ENCODE data around the gene SETD9.

The SETD9 gene

DNA sequence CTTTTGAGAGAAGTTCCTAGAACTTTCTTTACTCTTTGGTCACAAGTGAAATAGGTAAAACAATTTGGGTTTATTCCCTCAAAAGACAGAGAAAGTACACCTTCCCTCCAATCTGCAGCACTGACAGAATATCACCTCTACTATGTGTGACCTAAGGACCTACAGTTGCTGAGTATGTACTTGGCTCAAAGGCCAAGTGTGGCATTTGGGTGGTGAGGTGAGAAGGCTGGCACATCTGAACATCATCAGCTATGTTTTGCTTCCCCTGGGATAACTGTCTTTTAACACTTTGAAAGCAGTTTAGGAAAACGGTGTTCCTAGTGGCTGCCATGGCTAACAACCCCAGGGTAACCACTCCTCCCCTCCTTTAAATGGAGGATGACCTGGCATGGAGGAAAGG, 24.9 kb downstream of the SETD9 start:
- DNase-seq (ENCODE audit: low read depth), result no peak

DNA sequence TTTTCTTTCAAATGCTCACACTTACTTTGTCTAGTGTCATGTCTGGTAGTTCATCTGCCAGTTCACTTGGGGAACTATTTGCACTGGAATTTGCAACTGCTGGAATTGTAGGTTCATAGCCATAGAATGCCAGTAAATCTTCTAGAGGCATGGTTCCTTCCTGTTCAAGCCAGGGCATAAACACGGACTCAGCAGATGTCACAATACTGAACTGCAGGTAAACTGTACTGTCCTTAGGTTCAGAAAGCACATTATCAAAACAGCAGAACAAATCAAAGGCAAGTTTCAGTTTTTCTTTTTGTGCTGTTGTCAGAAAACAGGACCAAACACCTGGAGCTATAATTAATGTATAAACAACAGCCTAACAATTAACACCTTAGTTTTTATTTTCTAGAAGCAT, 29.5 kb downstream of the SETD9 start:
- no peak for DNase-seq (ENCODE audit: low read depth)

DNA sequence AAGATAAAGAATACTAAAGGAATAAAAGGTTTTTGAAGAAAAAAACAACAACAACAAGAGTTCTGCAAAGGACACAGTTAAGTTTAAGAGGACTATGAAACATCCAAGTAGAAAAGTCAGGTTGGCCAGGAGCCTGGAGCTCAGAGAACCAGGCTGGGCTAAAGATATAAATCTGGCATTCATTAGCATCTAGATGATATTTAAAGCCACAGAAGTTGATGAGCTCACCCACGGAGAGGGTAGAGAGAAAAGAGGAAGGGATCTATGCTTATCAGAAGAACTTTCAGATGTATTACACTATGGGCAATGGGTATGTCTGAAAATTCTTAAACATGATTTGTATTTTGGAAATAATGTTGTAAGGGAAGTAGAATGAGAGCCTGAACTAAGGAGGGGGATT, 32.6 kb downstream of the SETD9 start:
- DNase-seq (ENCODE audit: low read depth), result no peak

DNA sequence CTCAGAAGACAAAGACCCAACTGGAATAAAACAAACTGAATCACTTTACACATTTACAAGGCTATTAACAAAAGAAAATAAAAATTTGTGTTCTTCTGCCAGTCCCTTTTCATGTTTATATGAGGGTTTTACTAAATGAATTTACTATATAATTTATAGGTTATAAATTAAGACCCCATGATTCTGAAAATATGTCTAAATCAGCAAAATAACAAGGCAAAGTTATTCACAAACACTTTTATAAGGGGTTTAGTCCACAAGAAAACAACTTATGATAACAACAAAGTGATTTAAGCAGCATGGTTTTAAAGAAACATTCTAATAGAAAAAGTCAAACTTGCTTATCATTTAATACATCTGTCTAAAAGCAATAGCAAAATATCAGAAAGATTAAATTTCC, 37.7 kb downstream of the SETD9 start:
- DNase-seq (ENCODE audit: low read depth), result no peak

DNA sequence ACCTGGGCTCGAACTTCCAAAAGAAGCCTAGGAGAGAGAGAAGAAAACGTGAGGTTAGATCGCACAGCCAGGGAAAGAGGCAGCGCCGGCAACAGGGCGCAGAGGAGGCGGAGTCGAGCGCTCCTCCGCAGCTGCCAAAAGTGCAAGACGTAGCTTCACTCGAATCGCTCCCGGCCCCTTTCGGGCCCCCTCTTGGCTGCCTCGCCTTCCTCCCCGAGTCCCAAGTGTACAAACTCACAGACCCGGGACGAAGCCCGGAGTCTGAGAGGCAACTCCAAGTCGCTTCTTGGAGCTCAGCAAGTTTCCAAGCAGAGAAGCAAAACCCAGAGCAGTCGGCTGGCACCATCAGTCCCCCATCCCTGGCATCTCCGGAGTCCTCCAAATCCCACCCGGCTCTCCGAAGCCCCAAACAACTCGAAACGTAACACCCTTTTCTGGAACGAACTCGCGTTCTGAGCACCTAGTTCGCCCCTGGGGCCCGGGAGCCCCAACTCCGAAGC, 41.3 kb downstream of the SETD9 start:
- peak; percentile 75 for DNase-seq (ENCODE audit: low read depth)

DNA sequence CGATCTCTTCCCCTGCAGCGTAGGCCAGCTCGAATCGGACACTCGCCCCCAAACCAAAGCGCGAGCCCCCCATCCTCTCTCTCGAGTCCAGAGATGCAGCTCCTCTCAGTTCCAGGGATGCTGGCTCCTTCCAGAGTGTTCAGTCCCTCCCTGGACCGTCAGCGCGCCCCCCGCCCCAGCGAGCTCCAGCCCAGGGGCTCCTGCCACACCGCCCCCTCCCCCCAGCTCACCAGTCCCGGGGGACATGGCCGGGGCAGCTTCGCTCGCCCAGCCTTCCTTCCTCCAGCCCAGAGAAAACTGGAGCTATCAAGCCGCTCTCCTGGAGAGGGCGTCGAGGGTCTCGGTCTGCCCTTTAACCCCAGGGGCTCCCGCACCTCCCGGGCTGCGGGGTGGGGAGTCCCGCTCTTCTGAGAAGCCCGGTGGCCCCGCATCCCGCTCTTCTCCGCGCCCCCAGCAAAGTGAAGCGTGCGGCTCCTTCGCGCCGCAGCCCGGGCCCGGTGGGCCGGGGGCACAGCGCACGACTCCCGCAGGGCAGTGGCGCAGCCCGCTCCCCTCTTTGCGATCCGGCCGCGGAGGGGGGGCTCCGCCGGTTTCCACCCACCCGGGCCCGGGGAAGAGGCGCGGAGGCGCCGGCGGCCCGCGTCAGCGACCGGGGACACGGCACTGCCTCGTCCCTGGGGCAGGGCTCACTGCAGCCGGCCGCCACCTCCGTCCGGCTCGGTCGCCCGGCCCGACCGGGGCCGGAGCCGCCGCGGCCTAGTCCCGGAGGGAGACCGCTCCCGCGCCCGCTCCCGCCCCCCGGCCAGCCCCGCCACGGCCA, 41.9 kb downstream of the SETD9 start:
- DNase-seq (ENCODE audit: low read depth), result peak; percentile 34

DNA sequence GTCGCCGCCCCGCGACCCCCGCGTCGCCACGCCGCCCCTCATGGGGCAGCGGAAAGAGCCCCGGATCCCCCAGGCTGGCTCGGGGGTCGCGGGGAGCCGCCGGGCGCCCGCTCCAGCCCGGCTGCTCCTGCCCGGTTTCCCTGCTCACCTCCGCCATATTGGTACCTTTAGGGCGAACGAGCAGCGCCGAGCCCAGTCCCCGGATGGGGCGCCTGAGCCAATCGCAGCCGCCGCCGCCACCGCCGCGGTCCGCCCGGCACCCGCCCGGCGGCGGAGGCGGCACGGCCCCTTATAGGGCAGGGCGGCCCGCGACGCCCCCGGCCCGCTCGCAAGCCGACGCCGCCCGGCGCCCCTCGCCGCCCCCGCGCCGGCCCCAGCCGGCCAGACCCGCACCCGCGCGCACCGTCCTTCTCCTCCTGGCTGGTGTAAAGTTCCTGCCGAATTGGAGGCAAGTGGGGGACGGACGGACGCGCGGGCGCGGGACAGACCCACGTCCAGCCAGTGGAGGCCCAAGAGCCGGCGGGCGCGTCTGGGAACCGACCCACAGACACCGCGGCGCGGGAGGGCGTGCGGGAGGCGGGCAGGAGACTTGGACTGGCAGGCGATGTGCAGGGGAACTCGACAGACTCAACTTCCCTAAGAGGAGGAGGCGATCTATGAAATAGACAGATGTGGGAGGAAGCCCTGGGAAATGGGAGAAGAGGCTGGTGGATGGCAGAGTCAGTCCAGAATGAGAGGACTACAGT, 42.7 kb downstream of the SETD9 start, which contains the start of gene MIER3:
Gene MIER3, minus strand, starts transcription at position 178 of the 746 bp plus-strand sequence. Its CDS starts 21 bp downstream, at position 157.
- DNase-seq (ENCODE audit: low read depth), result peak; percentile 85

DNA sequence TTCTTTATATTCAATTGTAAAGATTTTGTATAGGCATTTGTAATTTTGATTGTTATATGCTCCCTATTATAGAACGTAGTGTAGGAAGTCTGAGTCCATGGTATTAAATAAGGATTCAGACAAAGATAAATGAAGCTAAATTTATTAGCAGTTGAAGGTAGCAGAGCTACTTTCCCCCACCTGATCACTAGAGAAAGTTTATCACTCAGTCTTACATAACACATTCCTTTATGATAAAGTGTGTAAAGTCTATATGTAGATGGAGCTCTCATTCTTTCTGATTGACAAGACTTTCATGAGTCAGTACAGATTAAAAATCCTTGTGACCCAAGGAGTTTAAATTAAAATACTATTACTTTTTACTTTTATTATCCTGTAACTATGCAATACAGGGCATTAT, 44.9 kb downstream of the SETD9 start:
- no peak for DNase-seq (ENCODE audit: low read depth)

DNA sequence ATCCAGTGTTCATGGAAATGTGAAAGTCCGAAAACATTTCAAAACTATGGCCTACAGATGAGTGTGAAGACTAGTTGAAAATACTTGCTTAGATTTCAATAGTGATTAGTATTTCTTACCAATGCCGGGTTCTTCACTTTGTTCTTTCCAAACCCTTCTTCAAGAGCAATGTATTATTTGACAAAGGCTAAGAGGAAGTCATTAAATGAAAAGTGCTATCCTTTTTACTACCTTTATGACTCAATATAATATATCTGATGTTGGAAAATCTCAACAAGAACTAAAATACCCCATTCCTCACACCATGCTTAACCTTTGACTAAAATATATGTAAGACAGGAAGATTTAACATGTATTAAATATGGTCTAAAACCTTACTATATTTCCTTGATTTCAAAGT, 49.2 kb downstream of the SETD9 start:
- DNase-seq (ENCODE audit: low read depth), result no peak

DNA sequence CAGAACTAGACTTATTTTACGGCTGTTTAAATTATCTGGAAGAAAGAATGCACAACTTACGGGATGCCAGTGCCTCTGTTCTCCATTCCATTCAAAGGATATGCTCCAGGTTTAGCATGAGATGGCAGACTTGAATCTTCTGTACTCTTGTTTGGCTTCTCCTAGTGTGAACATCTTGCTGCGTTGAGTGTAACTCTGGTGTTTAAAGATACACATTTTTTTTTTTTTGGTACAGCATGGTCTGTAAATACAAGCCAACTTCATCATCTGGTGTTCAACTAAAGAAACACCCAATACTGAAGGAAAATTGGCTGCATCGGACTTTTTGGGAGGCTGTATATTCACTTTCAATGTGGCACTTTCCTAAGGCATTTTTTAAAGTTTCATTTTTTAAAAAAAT, 49.9 kb downstream of the SETD9 start:
- DNase-seq (ENCODE audit: low read depth), result no peak

DNA sequence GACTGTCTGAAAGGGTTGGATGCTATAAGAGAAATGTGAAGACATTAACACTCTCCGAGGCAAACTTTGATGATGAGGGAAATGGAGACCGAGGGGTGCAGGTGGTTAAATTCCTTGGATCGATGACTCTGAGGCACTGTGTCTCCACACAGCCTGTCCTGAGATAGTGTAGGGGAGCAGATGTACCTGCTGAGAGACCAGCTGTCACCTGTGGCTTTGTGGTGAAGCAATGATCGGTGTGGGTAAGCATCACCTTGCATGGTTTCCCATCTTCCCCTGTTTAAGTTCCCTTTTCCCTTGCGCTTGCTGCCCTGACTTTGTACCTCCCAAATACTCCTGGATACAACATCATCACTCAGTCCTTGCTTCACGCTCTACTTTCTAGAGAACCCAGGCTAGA, 52.4 kb downstream of the SETD9 start:
- no peak for DNase-seq (ENCODE audit: low read depth)

DNA sequence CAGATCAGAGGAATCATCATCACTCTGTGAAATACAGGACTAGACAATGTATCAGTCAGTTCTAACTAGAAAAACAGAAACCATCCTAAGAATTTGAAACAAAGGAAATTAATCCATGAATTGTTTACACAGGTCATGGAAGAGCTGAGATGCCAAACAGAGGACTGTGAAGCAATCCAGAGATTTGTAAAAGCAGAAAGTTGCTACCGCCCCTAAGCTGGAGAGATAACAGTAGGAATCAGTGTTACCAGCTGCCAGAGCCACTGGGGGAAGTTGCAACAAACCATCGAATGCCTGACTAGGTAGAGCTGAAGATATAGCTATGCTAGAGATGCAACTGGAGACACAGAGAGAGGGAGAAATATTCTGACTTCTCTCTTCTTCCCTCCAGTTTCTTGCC, 52.9 kb downstream of the SETD9 start:
- no peak for DNase-seq (ENCODE audit: low read depth)

DNA sequence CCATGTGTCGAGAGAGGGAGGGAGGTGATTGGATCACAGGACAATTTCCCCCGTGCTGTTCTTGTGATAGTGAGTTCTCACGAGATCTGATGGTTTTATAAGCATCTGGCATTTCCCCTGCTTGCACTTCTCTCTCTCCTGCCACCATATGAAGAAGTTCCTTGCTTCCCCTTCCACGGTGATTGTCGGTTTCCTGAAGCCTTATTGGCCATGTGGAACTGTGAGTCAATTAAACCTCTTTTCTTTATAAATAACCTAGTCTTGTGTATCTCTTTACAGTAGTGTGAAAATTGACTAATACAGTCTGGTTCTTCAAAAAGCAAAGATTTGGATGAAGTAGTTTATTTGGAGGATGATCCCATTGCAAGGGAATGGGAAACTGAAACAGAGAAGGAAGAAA, 53.9 kb downstream of the SETD9 start:
- DNase-seq (ENCODE audit: low read depth), result no peak

DNA sequence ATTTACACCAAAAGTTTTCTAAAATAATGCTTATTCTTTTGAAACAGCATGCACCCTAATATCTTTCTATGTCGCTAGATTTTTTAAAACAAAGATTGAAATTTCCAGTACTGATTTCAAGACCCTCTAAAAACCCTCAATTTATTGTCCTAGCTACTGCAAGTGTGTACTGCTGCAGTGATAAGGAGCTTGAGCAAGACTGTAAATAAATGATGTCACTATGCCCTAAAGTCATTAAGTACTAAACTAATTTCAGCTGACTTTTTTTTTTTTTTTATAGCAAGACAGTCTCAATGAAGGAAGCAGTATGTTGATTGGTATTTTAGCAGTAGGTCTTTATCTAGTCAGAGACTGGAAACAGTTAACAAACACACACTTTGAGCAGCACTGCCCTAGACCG, 54.8 kb downstream of the SETD9 start:
- DNase-seq (ENCODE audit: low read depth), result no peak

Data from ELR (cell line).